HepG2 (cell line): ENCODE measurements around the gene LDAH. TPM values are rescaled to one million over a fixed set of nuclear protein-coding genes. Genes with fewer than 3 reads are reported as not detected.
A peak's percentile ranks its signal among the peaks of the same experiment; 100 is the strongest.

Experiments
- CEBPB ChIP-seq: IDR thresholded peaks from 2 replicates; pipeline ENCODE4 v1.6.1; 2011; ENCODE audit warnings: low read depth, low read length, improper control_type of control experiment, borderline replicate concordance
- CREM ChIP-seq, 2 experiments: sonication (generic) in 1 of 2; formaldehyde crosslinking in 1 of 2; IDR thresholded peaks; 2 replicates each; pipeline versions ENCODE4 v1.4.0 to v1.6.1; 2016 to 2020; ENCODE audit warnings: antibody characterized with exemption in 1 of 2, mild to moderate bottlenecking in 1 of 2, missing genetic modification reagents in 1 of 2
- EP300 ChIP-seq, 3 experiments: sonication (generic) in 1 of 3; formaldehyde crosslinking in 1 of 3; IDR thresholded peaks; 2 replicates each; pipeline versions ENCODE4 v1.5.1 to v1.6.1; 2011 to 2020; ENCODE audit warnings: low read depth in 2 of 3, low read length in 2 of 3, borderline replicate concordance in 1 of 3, improper control_type of control experiment in 1 of 3, mild to moderate bottlenecking in 1 of 3, missing genetic modification reagents in 1 of 3, moderate library complexity in 1 of 3
- FOXJ3 ChIP-seq: sonication (generic); formaldehyde crosslinking; IDR thresholded peaks from 2 replicates; pipeline ENCODE4 v1.4.0; 2020; ENCODE audit warnings: missing genetic modification reagents, mild to moderate bottlenecking, borderline replicate concordance
- GFI1 ChIP-seq: sonication (generic); formaldehyde crosslinking; IDR thresholded peaks from 2 replicates; pipeline ENCODE4 v1.5.0; 2020; ENCODE audit warnings: missing genetic modification reagents, mild to moderate bottlenecking, borderline replicate concordance
- MED13 ChIP-seq: sonication (generic); formaldehyde crosslinking; IDR thresholded peaks from 2 replicates; pipeline ENCODE4 v1.5.0; 2020; ENCODE audit warnings: missing genetic modification reagents
- NCOA2 ChIP-seq: sonication (generic); formaldehyde crosslinking; IDR thresholded peaks from 2 replicates; pipeline ENCODE4 v1.8.0; 2022; ENCODE audit warnings: inconsistent platforms
- NFYC ChIP-seq: IDR thresholded peaks from 2 replicates; pipeline ENCODE4 v1.6.1; 2016; ENCODE audit warnings: missing genetic modification reagents, missing compliant biosample characterization
- PPARG ChIP-seq: conservative IDR thresholded peaks from 2 replicates; pipeline ENCODE4 v1.6.1; 2016; ENCODE audit warnings: missing biosample characterization, missing genetic modification reagents
- SMAD1 ChIP-seq: sonication (generic); formaldehyde crosslinking; IDR thresholded peaks from 2 replicates; pipeline ENCODE4 v1.4.0; 2020; ENCODE audit warnings: missing genetic modification reagents, low read depth, mild to moderate bottlenecking, borderline replicate concordance
- SP2 ChIP-seq: sonication (generic); formaldehyde crosslinking; IDR thresholded peaks from 2 replicates; pipeline ENCODE4 v1.5.1; 2020; ENCODE audit warnings: mild to moderate bottlenecking, missing genetic modification reagents
- SYNCRIP ChIP-seq: fragments of 200-400 bp; formaldehyde crosslinking; IDR thresholded peaks from 2 replicates; pipeline ENCODE4 v1.6.1; 2018; ENCODE audit warnings: mild to moderate bottlenecking, low read depth, low read length; ENCODE audit not compliant: insufficient read depth
- TMF1 ChIP-seq: sonication (generic); formaldehyde crosslinking; IDR thresholded peaks from 2 replicates; pipeline ENCODE4 v1.8.1; 2022; ENCODE audit warnings: low read depth, missing genetic modification reagents
- U2AF1 ChIP-seq: fragments of 200-400 bp; formaldehyde crosslinking; optimal IDR thresholded peaks from 2 replicates; pipeline ENCODE3; 2017; ENCODE audit warnings: mild to moderate bottlenecking, low read depth, low read length
- ZBTB14 ChIP-seq: sonication (generic); formaldehyde crosslinking; IDR thresholded peaks from 2 replicates; pipeline ENCODE4 v1.4.0; 2020; ENCODE audit warnings: missing genetic modification reagents
- ZNF3 ChIP-seq: IDR thresholded peaks from 2 replicates; pipeline ENCODE4 v1.7.0; 2017; ENCODE audit warnings: inconsistent platforms
- ZNF652 ChIP-seq: IDR thresholded peaks from 2 replicates; pipeline ENCODE4 v1.6.1; 2016; ENCODE audit warnings: low read depth, borderline replicate concordance
- ZNF687 ChIP-seq: sonication (generic); formaldehyde crosslinking; IDR thresholded peaks from 2 replicates; pipeline ENCODE4 v1.5.1; 2020; ENCODE audit warnings: mild to moderate bottlenecking, missing genetic modification reagents, moderate library complexity
- ZNF737 ChIP-seq: sonication (generic); formaldehyde crosslinking; IDR thresholded peaks from 2 replicates; pipeline ENCODE4 v1.5.0; 2020; ENCODE audit warnings: missing genetic modification reagents, mild to moderate bottlenecking, borderline replicate concordance
- ZZZ3 ChIP-seq: sonication (generic); formaldehyde crosslinking; IDR thresholded peaks from 2 replicates; pipeline ENCODE4 v1.4.0; 2020; ENCODE audit warnings: missing genetic modification reagents, mild to moderate bottlenecking, borderline replicate concordance
- polyA plus RNA-seq, 8 experiments: library from polyadenylated mRNA; depleted of rRNA in 3 of 8; stranded (reverse) in 7 of 8; unstranded in 1 of 8; fragments of >200 nt; fragmentation: Illumina TruSeq in 4 of 8; extraction: Trizol in 4 of 8; gene quantifications; 2 replicates each; pipeline versions ENCODE4 v1.2.1 to v1.2.3, GENCODE V29; 2011 to 2016; ENCODE audit warnings: low read depth in 4 of 8, missing spikeins in 1 of 8, mixed read lengths in 1 of 8; ENCODE audit not compliant: insufficient read depth in 1 of 8
- total RNA-seq, 5 experiments: library from RNA; depleted of rRNA; stranded (reverse); fragments of >200 nt; fragmentation: Illumina TruSeq; extraction: Trizol; gene quantifications; 2 replicates each; pipeline ENCODE4 v1.2.3, GENCODE V29; 2016; ENCODE audit warnings: low read depth in 1 of 5
- TF ChIP-seq, protein P1 (sequence below): sonication (generic); formaldehyde crosslinking; IDR thresholded peaks from 2 replicates; pipeline ENCODE4 v1.5.0; 2020; ENCODE audit warnings: missing genetic modification reagents

The LDAH gene
- total and polyA plus RNA-seq, 2 of the 13 experiments (the other 11 are each of a cell fraction or from before 2014, with no cell fraction given) = 28.8 to 46.2 TPM

- TF ChIP-seq CREM (IDR thresholded peaks at IDR 0.05) = no peak
- no peak for TF ChIP-seq CREM (CRISPR knock-in tag; IDR thresholded peaks at IDR 0.05)
- TF ChIP-seq NFYC = no peak
- no peak for TF ChIP-seq ZNF652 (CRISPR knock-in tag)
- TF ChIP-seq ZNF3 (CRISPR knock-in tag) = no peak
- no peak for TF ChIP-seq MED13 (CRISPR knock-in tag)
- TF ChIP-seq EP300 (IDR thresholded peaks at IDR 0.05; ENCODE audit: low read depth in 2 of 2, low read length in 2 of 2) = peak in 1 of 2 experiments; percentile 49; a peak in 1 of 4 replicates
- no peak for TF ChIP-seq EP300 (CRISPR knock-in tag; IDR thresholded peaks at IDR 0.05; ENCODE audit: borderline replicate concordance)
- peak; percentile 89 for TF ChIP-seq U2AF1
- TF ChIP-seq PPARG = 0 out of 2 replicates have a peak, but pooled peaks have one; percentile 42
- TF ChIP-seq ZZZ3 = no peak
- TF ChIP-seq SP2 = 0 out of 2 replicates have a peak, but pooled peaks have one; percentile 18
- no peak for TF ChIP-seq GFI1
- TF ChIP-seq SYNCRIP = no peak
- TF ChIP-seq, protein P1, sequence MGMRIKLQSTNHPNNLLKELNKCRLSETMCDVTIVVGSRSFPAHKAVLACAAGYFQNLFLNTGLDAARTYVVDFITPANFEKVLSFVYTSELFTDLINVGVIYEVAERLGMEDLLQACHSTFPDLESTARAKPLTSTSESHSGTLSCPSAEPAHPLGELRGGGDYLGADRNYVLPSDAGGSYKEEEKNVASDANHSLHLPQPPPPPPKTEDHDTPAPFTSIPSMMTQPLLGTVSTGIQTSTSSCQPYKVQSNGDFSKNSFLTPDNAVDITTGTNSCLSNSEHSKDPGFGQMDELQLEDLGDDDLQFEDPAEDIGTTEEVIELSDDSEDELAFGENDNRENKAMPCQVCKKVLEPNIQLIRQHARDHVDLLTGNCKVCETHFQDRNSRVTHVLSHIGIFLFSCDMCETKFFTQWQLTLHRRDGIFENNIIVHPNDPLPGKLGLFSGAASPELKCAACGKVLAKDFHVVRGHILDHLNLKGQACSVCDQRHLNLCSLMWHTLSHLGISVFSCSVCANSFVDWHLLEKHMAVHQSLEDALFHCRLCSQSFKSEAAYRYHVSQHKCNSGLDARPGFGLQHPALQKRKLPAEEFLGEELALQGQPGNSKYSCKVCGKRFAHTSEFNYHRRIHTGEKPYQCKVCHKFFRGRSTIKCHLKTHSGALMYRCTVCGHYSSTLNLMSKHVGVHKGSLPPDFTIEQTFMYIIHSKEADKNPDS (CRISPR knock-in tag) = no peak
- no peak for TF ChIP-seq ZBTB14
- TF ChIP-seq TMF1 (CRISPR knock-in tag) = no peak
- 0 out of 2 replicates have a peak, but pooled peaks have one; percentile 1 for TF ChIP-seq CEBPB
- TF ChIP-seq SMAD1 = 0 out of 2 replicates have a peak, but pooled peaks have one; percentile 64
- no peak for TF ChIP-seq ZNF737
- peak; percentile 81 for TF ChIP-seq ZNF687 (CRISPR knock-in tag)
- TF ChIP-seq FOXJ3 = peak; percentile 41; the same call in 1 of the 2 replicates
- TF ChIP-seq NCOA2 (CRISPR knock-in tag) = peak; percentile 31; the same call in 1 of the 2 replicates
Observed at GRCh38 chr2:20642055-20642971, 180.6 kb downstream of the LDAH start (continued).
